SK-N-SH (cell line): ENCODE data around the gene IL17RC. TPM values are rescaled to one million over a fixed set of nuclear protein-coding genes. Genes with fewer than 3 reads are reported as not detected.
A peak's percentile ranks its signal among the peaks of the same experiment; 100 is the strongest.

Experiments
- CTCF ChIA-PET: fragments of 300-600, 350-600 bp; formaldehyde crosslinking; extraction: SDS; loops from one replicate; lab custom pipeline; 2021; lab: Yijun Ruan, JAX
- POLR2A ChIA-PET: fragments of 350-600 bp; sonication (Branson Sonifier 250); formaldehyde crosslinking; extraction: SDS; loops from one replicate; lab custom pipeline; 2020; ENCODE audit warnings: antibody characterized with exemption, inconsistent platforms; lab: Yijun Ruan, JAX
- DNase-seq: peaks from one replicate; pipeline ENCODE4 v3.0.0; 2012
- H2AFZ ChIP-seq: fragments of 200-600 bp; sonication (generic); 2 replicates; pipeline ENCODE4 v1.8.1; 2016; ENCODE audit warnings: antibody characterized with exemption, mild to moderate bottlenecking, low read depth
- H3F3A ChIP-seq: fragments of 200-600 bp; sonication (generic); replicated peaks from 2 replicates; pipeline ENCODE3; 2016; ENCODE audit warnings: antibody characterized with exemption, mild to moderate bottlenecking; ENCODE audit not compliant: insufficient read depth
- H3K27ac ChIP-seq, 2 experiments: fragments of 200-500 bp in 1 of 2; fragments of 200-600 bp in 1 of 2; sonication (Bioruptor generic) in 1 of 2; sonication (generic), shearing (Covaris generic) in 1 of 2; 2 replicates each; pipeline versions ENCODE4 v1.5.1 to v1.6.1; 2014 to 2016; ENCODE audit warnings: low read depth in 2 of 2, inconsistent platforms in 1 of 2, low read length in 1 of 2, mild to moderate bottlenecking in 1 of 2, mixed read lengths in 1 of 2
- H3K27me3 ChIP-seq: fragments of 200-600 bp; sonication (generic), shearing (Covaris generic); 2 replicates; pipeline ENCODE4 v1.6.1; 2016; ENCODE audit warnings: mixed run types; ENCODE audit not compliant: insufficient read depth
- H3K36me3 ChIP-seq, 2 experiments: fragments of 200-500 bp in 1 of 2; fragments of 200-600 bp in 1 of 2; sonication (Bioruptor generic) in 1 of 2; sonication (generic) in 1 of 2; replicated peaks in 1 of 2; 2 replicates each; pipeline versions ENCODE3 to v1.5.1; 2014 to 2016; ENCODE audit warnings: low read length in 1 of 2, mild to moderate bottlenecking in 1 of 2; ENCODE audit not compliant: insufficient read depth in 2 of 2, control insufficient read depth in 1 of 2
- H3K4me1 ChIP-seq, 2 experiments: fragments of 200-500 bp in 1 of 2; fragments of 200-600 bp in 1 of 2; sonication (Bioruptor generic) in 1 of 2; sonication (generic), shearing (Covaris generic) in 1 of 2; 2 replicates each; pipeline versions ENCODE4 v1.5.1 to v1.6.1; 2014 to 2016; ENCODE audit warnings: low read depth in 1 of 2, low read length in 1 of 2, mixed run types in 1 of 2; ENCODE audit not compliant: insufficient read depth in 2 of 2, control insufficient read depth in 1 of 2
- H3K4me2 ChIP-seq: fragments of 200-600 bp; sonication (generic), shearing (Covaris generic); 2 replicates; pipeline ENCODE4 v1.6.1; 2017; ENCODE audit warnings: mixed run types
- H3K4me3 ChIP-seq, 2 experiments: fragments of 200-500 bp in 1 of 2; fragments of 200-600 bp in 1 of 2; sonication (Bioruptor generic) in 1 of 2; sonication (generic), shearing (Covaris generic) in 1 of 2; 2 replicates each; pipeline versions ENCODE4 v1.5.1 to v1.8.1; 2014 to 2016; ENCODE audit warnings: low read depth in 2 of 2, inconsistent platforms in 1 of 2, low read length in 1 of 2, mild to moderate bottlenecking in 1 of 2, mixed read lengths in 1 of 2, moderate library complexity in 1 of 2
- H3K79me2 ChIP-seq: fragments of 200-600 bp; sonication (generic); 2 replicates; pipeline ENCODE4 v1.8.1; 2017; ENCODE audit warnings: mild to moderate bottlenecking; ENCODE audit not compliant: insufficient read depth
- H3K9ac ChIP-seq: fragments of 200-600 bp; sonication (generic); 2 replicates; pipeline ENCODE4 v1.6.1; 2017; ENCODE audit warnings: mixed run types
- H3K9me2 ChIP-seq: fragments of 200-600 bp; sonication (generic); 2 replicates; pipeline ENCODE4 v1.6.1; 2017; ENCODE audit warnings: mixed run types
- H3K9me3 ChIP-seq: fragments of 200-600 bp; sonication (generic); 2 replicates; pipeline ENCODE4 v1.6.1; 2017; ENCODE audit warnings: mixed run types, mild to moderate bottlenecking, moderate library complexity
- H4K20me1 ChIP-seq: fragments of 200-600 bp; sonication (generic); 2 replicates; pipeline ENCODE4 v1.6.1; 2017; ENCODE audit warnings: mild to moderate bottlenecking, mixed run types; ENCODE audit not compliant: insufficient read depth
- ELF1 ChIP-seq: IDR thresholded peaks from 2 replicates; pipeline ENCODE4 v1.4.0; 2012
- EP300 ChIP-seq, 2 experiments: IDR thresholded peaks; 2 replicates each; pipeline versions ENCODE4 v1.4.0 to v1.6.1; 2012; ENCODE audit warnings: borderline replicate concordance in 1 of 2, low read depth in 1 of 2, low read length in 1 of 2
- EZH2phosphoT487 ChIP-seq: fragments of 200-600 bp; sonication (generic); IDR thresholded peaks from 2 replicates; pipeline ENCODE4 v1.6.1; 2017; ENCODE audit warnings: low read depth, mixed run types, mild to moderate bottlenecking, antibody characterized with exemption, moderate library complexity, borderline replicate concordance
- FOXJ3 ChIP-seq: sonication (generic); formaldehyde crosslinking; IDR thresholded peaks from 2 replicates; pipeline ENCODE4 v1.5.1; 2020; ENCODE audit warnings: mild to moderate bottlenecking, missing genetic modification reagents
- FOXM1 ChIP-seq: IDR thresholded peaks from 2 replicates; pipeline ENCODE4 v1.4.0; 2012; ENCODE audit warnings: low read depth, mild to moderate bottlenecking
- GABPA ChIP-seq: IDR thresholded peaks from 2 replicates; pipeline ENCODE4 v1.4.0; 2012; ENCODE audit warnings: low read depth, mild to moderate bottlenecking
- JUND ChIP-seq: IDR thresholded peaks from 2 replicates; pipeline ENCODE4 v1.4.0; 2012
- MEF2A ChIP-seq: IDR thresholded peaks from 2 replicates; pipeline ENCODE4 v1.4.0; 2012; ENCODE audit warnings: low read depth, borderline replicate concordance
- NFIC ChIP-seq: IDR thresholded peaks from 2 replicates; pipeline ENCODE4 v1.4.0; 2012; ENCODE audit warnings: borderline replicate concordance
- NRF1 ChIP-seq: IDR thresholded peaks from 2 replicates; pipeline ENCODE4 v1.6.1; 2012; ENCODE audit warnings: low read depth, mild to moderate bottlenecking, low read length
- POLR2AphosphoS5 ChIP-seq: IDR thresholded peaks from 2 replicates; pipeline ENCODE4 v1.6.1; 2012; ENCODE audit warnings: low read depth, low read length
- RAD21 ChIP-seq: IDR thresholded peaks from 2 replicates; pipeline ENCODE4 v1.6.1; 2012; ENCODE audit warnings: mild to moderate bottlenecking, low read length
- RCOR1 ChIP-seq: fragments of 150-350 bp; IDR thresholded peaks from 2 replicates; pipeline ENCODE4 v1.6.1; 2017; ENCODE audit warnings: antibody characterized with exemption, low read length
- RFX5 ChIP-seq: IDR thresholded peaks from 2 replicates; pipeline ENCODE4 v1.6.1; 2012; ENCODE audit warnings: mild to moderate bottlenecking, improper control_type of control experiment, low read length
- SMC3 ChIP-seq: IDR thresholded peaks from 2 replicates; pipeline ENCODE4 v1.6.1; 2012; ENCODE audit warnings: low read depth, low read length, improper control_type of control experiment
- TAF1 ChIP-seq: IDR thresholded peaks from 2 replicates; pipeline ENCODE4 v1.6.1; 2012; ENCODE audit warnings: low read depth, mild to moderate bottlenecking, low read length, moderate library complexity, borderline replicate concordance
- TCF12 ChIP-seq: IDR thresholded peaks from 2 replicates; pipeline ENCODE4 v1.4.0; 2012
- TEAD4 ChIP-seq: IDR thresholded peaks from 2 replicates; pipeline ENCODE4 v1.4.0; 2012; ENCODE audit warnings: mild to moderate bottlenecking, borderline replicate concordance; ENCODE audit not compliant: insufficient read depth
- WGBS: methylation state at CpG from one replicate; pipeline ENCODE4 v1.1.6; 2017; ENCODE audit warnings: low lambda C conversion rate; 5-methylcytosine and 5-hydroxymethylcytosine counted together
- polyA plus RNA-seq, 3 experiments: library from polyadenylated mRNA; depleted of rRNA; stranded (reverse); fragments of >200 nt; gene quantifications; 2 replicates each; pipeline ENCODE4 v1.2.3, GENCODE V29; 2012
- TF ChIP-seq, protein P1 (sequence below): IDR thresholded peaks from 2 replicates; pipeline ENCODE4 v1.4.0; 2012; ENCODE audit warnings: low read depth, borderline replicate concordance
- TF ChIP-seq, protein P2 (sequence below): fragments of 150-350 bp; IDR thresholded peaks from 2 replicates; pipeline ENCODE4 v1.6.1; 2017; ENCODE audit warnings: antibody characterized with exemption, low read length, low read depth, borderline replicate concordance
- TF ChIP-seq, protein P3 (sequence below): IDR thresholded peaks from 2 replicates; pipeline ENCODE4; 2012

Gene IL17RC
- polyA plus RNA-seq, 1 of the 3 experiments (the other 2 are of a cell fraction), result 17.3 TPM

DNA sequence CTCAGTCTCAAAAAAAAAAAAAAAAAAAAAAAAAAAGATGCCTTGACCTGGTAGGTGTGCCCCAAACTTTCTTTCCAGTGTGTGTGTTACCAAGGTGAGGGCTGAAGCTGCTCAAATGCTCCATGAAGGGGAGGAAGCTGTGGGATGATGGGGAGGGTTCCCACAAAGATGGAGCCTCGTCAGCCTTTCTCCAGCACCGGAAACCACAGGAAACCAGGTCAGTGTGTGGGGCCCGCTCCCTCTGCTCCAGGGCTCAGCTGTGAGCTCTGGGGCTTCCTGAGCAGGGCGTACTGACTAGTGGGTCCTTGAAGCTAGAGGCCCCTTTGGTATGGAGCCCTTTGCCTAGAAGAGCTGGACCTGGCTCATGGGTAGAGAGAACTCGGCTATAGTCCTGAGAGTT lies 14.9 kb upstream of the IL17RC start:
- Histone ChIP-seq H3K4me1 (peaks cover 6 to 12% of the 10 kb centered on the region in 2 experiments; a peak in 3 of 4 replicates), H2AFZ (no peak overlapping the region), H3K9ac (no peak overlapping the region), H3K27ac (no peak overlapping the region), H3K4me3 (no peak overlapping the region), H3K9me3 (no peaks in the 10 kb centered on the region), H3F3A (peaks cover 10% of the 10 kb centered on the region), H4K20me1 (no peaks in the 10 kb centered on the region), H3K9me2 (no peaks in the 10 kb centered on the region), H3K27me3 (no peaks in the 10 kb centered on the region), H3K79me2 (no peaks in the 10 kb centered on the region), H3K4me2 (no peak overlapping the region), H3K36me3 (no peaks in the 10 kb centered on the region)
- 100% methylated on average over 1 of the region's 5 CpGs for WGBS
- TF ChIP-seq RCOR1 (no peak), FOXJ3 (no peak), GABPA (no peak), EZH2phosphoT487 (no peak), ELF1 (no peak), RFX5 (no peak)
- TF ChIP-seq, protein P1, sequence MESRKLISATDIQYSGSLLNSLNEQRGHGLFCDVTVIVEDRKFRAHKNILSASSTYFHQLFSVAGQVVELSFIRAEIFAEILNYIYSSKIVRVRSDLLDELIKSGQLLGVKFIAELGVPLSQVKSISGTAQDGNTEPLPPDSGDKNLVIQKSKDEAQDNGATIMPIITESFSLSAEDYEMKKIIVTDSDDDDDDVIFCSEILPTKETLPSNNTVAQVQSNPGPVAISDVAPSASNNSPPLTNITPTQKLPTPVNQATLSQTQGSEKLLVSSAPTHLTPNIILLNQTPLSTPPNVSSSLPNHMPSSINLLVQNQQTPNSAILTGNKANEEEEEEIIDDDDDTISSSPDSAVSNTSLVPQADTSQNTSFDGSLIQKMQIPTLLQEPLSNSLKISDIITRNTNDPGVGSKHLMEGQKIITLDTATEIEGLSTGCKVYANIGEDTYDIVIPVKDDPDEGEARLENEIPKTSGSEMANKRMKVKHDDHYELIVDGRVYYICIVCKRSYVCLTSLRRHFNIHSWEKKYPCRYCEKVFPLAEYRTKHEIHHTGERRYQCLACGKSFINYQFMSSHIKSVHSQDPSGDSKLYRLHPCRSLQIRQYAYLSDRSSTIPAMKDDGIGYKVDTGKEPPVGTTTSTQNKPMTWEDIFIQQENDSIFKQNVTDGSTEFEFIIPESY, result no peak
- CTCF ChIA-PET, result interaction anchor here (0.6 to 1.0 kb wide), 3 partner anchors 11 to 92 kb away, joined by 3 to 4 read pairs (median 3); no protein-coding TSS in a partner anchor
- POLR2A ChIA-PET, result interaction anchor here (0.7 kb wide), 1 partner anchor 63 kb away, joined by 4 read pairs; no protein-coding TSS in a partner anchor
- DNase-seq, result no peak

DNA sequence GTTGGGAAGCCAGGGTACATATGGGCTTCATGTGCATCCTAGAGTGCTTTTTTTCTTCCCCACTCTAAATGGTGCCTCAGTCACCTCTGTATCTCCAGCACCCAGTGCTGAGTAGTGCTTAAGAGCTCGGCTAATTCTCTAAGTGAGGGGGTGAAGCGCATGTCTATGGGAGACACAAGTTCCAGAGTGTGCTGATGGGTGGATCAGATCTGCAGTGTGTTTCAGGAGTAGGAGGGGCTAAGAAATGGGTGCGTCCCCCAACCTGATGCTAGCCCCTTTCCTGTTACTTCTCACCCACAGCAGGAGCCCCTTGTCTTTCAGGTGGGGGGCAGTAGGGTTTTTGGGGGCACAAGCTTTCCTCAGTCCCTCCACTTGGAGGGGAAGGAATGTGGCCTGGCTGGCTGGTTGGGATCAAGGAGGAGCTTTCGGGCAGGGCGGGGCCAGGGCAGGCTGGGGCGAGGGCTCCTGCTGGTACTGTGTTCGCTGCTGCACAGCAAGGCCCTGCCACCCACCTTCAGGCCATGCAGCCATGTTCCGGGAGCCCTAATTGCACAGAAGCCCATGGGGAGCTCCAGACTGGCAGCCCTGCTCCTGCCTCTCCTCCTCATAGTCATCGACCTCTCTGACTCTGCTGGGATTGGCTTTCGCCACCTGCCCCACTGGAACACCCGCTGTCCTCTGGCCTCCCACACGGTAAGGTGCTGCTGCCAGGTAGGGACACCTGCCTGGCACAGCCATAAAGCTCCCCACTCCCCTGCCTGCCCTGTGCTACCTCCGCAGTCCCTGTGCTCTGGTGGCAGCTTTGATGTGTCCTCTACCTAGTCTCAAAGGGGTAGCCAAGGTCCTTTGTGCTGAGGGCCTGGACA lies 14.3 kb upstream of the IL17RC start, which contains the start of gene IL17RE:
Gene IL17RE (plus strand): TSS at position 477 of the 866 bp plus-strand sequence. CDS start 85 bp downstream, at position 562.
- Histone ChIP-seq H3K27me3 (no peaks in the 10 kb centered on the region), H3K79me2 (no peaks in the 10 kb centered on the region), H2AFZ (peak within 1 kb of the TSS; percentile 91), H3K4me1 (peaks cover 4 to 12% of the 10 kb centered on the region in 2 experiments; a peak in 3 of 4 replicates), H3K27ac (peak within 1 kb of the TSS in 1 of 2 experiments; percentile 86; a peak in 2 of 4 replicates), H3K36me3 (no peaks in the 10 kb centered on the region), H3K4me3 (no peak within 1 kb of the TSS)
- no peak for DNase-seq
- ChIA-PET POLR2A (interaction anchor here (1.0 to 1.8 kb wide), 2 partner anchors 9 to 29 kb away, joined by 3 to 5 read pairs; no protein-coding TSS in a partner anchor), CTCF (interaction anchor here (1.0 to 1.3 kb wide), 3 partner anchors 9 to 54 kb away, joined by 3 to 6 read pairs (median 3); no protein-coding TSS in a partner anchor)
- TF ChIP-seq FOXJ3, result no peak
- no peak for TF ChIP-seq RCOR1
- TF ChIP-seq, protein P2, sequence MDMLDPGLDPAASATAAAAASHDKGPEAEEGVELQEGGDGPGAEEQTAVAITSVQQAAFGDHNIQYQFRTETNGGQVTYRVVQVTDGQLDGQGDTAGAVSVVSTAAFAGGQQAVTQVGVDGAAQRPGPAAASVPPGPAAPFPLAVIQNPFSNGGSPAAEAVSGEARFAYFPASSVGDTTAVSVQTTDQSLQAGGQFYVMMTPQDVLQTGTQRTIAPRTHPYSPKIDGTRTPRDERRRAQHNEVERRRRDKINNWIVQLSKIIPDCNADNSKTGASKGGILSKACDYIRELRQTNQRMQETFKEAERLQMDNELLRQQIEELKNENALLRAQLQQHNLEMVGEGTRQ, result no peak
- TF ChIP-seq EP300 (IDR thresholded peaks at IDR 0.05; ENCODE audit: borderline replicate concordance in 1 of 2, low read depth in 1 of 2, low read length in 1 of 2), result no peak
- no peak for TF ChIP-seq POLR2AphosphoS5
- TF ChIP-seq, protein P3, sequence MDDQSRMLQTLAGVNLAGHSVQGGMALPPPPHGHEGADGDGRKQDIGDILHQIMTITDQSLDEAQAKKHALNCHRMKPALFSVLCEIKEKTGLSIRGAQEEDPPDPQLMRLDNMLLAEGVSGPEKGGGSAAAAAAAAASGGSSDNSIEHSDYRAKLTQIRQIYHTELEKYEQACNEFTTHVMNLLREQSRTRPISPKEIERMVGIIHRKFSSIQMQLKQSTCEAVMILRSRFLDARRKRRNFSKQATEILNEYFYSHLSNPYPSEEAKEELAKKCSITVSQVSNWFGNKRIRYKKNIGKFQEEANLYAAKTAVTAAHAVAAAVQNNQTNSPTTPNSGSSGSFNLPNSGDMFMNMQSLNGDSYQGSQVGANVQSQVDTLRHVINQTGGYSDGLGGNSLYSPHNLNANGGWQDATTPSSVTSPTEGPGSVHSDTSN, result no peak
- TF ChIP-seq SMC3, result no peak
- TF ChIP-seq NFIC, result no peak
- TF ChIP-seq MEF2A, result no peak
- TF ChIP-seq RAD21, result no peak
- TF ChIP-seq TCF12, result no peak
- no peak for TF ChIP-seq FOXM1
- no peak for TF ChIP-seq JUND
- TF ChIP-seq TEAD4, result no peak
- no peak for TF ChIP-seq TAF1
- no peak for TF ChIP-seq NRF1
- TF ChIP-seq, all 33 proteins: peak for 0
- Histone ChIP-seq H4K20me1 (no peaks in the 10 kb centered on the region), H3K4me2 (peak within 1 kb of the TSS; percentile 73), H3K9me2 (no peaks in the 10 kb centered on the region), H3K9me3 (no peaks in the 10 kb centered on the region), H3F3A (peaks cover 10% of the 10 kb centered on the region), H3K9ac (peak within 1 kb of the TSS; percentile 59)
- 96% methylated on average over 11 of the region's 13 CpGs for WGBS
